Lower leg skin (tissue), 4 donors: Measurements from ENCODE around the gene CDC42SE2. TPM values are rescaled to one million over a fixed set of nuclear protein-coding genes. Genes with fewer than 3 reads are reported as not detected.

Experiments
- DNase-seq, 2 donors: peaks; one replicate each; pipeline ENCODE4 v3.0.0-alpha.2; 2019; ENCODE audit warnings: low spot score in 2 of 2
- H3K4me3 ChIP-seq: fragments of 200-600 bp; sonication (generic); 2 replicates; pipeline ENCODE4 v1.5.1; 2017; ENCODE audit warnings: mild to moderate bottlenecking, low read depth; ENCODE audit not compliant: poor library complexity, severe bottlenecking
- POLR2A ChIP-seq, 2 donors: fragments of 450-650 bp; IDR thresholded peaks; one replicate each; pipeline ENCODE4 v1.6.1; 2016 to 2017; ENCODE audit warnings: antibody characterized with exemption in 2 of 2, mild to moderate bottlenecking in 1 of 2, moderate library complexity in 1 of 2
- WGBS, 2 donors: methylation state at CpG; one replicate each; pipeline ENCODE4 v1.1.5; 2018; 5-methylcytosine and 5-hydroxymethylcytosine counted together
- intact Hi-C: fragments of 100-400 bp; cut with DNase I; formaldehyde crosslinking; loops from one replicate; pipeline ENCODE4 v1.15.0; 2023; ENCODE audit warnings: low total_unique reads
- total RNA-seq, 4 donors: library from RNA; depleted of rRNA; stranded (reverse); fragments of >200 nt; gene quantifications; one replicate each; pipeline ENCODE4 v1.1.0, GENCODE V29; 2016
- TF ChIP-seq, protein P1 (sequence below), 3 donors: fragments of 450-650 bp; IDR thresholded peaks; one replicate each; pipeline ENCODE4 v1.5.1; 2016; ENCODE audit warnings: antibody characterized with exemption in 3 of 3, mild to moderate bottlenecking in 3 of 3, moderate library complexity in 2 of 3

The CDC42SE2 gene
- total RNA-seq, 4 donors from 2014 or later, result 28.3 to 41.9 (median 34.2) TPM

DNA sequence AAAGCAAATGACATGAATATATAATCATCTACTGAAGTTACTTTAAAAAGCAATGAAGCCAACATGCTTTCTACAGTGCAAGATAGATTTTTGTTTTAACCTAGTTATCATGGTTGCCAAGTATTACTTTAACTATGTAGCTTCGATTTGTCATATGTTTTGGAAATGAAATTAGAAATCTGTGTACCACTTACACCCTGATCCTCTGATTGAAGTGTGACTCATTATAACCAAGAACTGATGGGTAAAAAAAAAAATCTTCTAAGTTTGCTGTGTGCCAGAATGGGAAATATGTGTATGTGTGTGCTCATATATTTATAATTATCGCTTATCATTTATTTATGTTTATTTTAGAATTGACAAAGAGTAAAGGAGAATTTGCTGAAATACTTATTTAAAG, 9.1 kb upstream of the CDC42SE2 start:
- H3K4me3 ChIP-seq, result no peak overlapping the region
- TF ChIP-seq POLR2A (IDR thresholded peaks at IDR 0.05), result no peak
- TF ChIP-seq, protein P1, sequence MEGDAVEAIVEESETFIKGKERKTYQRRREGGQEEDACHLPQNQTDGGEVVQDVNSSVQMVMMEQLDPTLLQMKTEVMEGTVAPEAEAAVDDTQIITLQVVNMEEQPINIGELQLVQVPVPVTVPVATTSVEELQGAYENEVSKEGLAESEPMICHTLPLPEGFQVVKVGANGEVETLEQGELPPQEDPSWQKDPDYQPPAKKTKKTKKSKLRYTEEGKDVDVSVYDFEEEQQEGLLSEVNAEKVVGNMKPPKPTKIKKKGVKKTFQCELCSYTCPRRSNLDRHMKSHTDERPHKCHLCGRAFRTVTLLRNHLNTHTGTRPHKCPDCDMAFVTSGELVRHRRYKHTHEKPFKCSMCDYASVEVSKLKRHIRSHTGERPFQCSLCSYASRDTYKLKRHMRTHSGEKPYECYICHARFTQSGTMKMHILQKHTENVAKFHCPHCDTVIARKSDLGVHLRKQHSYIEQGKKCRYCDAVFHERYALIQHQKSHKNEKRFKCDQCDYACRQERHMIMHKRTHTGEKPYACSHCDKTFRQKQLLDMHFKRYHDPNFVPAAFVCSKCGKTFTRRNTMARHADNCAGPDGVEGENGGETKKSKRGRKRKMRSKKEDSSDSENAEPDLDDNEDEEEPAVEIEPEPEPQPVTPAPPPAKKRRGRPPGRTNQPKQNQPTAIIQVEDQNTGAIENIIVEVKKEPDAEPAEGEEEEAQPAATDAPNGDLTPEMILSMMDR (IDR thresholded peaks at IDR 0.05), result no peak
- intact Hi-C loops, result no loop called here
- no peak for DNase-seq
- 65 to 76% methylated on average over 2 of the region's 2 CpGs for WGBS, 2 donors

DNA sequence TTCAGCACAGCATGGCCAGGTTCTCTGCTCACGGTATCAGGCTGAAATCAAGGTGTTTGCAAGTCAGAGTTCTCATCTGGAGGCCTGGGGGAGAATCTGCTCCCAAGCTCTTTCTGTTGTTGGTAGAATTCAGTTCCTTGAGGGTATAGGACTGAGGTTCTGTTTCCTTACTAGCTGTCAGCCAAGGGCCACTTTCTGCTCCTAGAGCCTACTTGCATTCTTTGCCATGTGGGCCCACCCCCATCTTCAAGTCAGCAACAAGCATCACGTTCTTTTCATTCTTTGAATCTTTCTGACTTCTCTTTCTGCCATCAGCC, 7.4 kb upstream of the CDC42SE2 start:
- DNase-seq, result no peak
- no peak overlapping the region for H3K4me3 ChIP-seq
- intact Hi-C loops, result no loop called here
- TF ChIP-seq, protein P1 (IDR thresholded peaks at IDR 0.05), result no peak
- TF ChIP-seq POLR2A (IDR thresholded peaks at IDR 0.05), result no peak
- 88 to 93% methylated on average over 2 of the region's 2 CpGs for WGBS, 2 donors

DNA sequence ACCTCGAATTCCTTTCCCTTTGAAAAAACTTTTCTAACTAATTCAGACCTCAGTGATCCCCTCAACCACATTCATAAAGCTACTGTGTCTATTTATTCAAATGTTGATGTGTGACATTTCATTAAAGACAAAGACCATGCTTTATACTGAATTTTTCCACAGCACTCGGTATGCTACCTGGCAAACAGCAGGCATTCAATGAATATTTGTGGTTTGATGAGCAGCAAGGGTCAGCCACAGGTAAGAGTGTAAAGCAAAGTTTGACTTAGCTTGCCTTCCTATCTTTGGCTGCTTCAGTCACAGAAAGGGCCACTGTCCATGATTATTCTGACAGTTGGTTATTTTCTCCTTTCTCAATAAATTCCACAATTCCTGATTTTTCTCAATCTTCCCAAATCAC, 5.1 kb upstream of the CDC42SE2 start:
- no peak for TF ChIP-seq POLR2A (IDR thresholded peaks at IDR 0.05)
- TF ChIP-seq, protein P1 (IDR thresholded peaks at IDR 0.05), result no peak

GRCh38 chr5:131259326-131259725, 4.5 kb upstream of the CDC42SE2 start:
- intact Hi-C loops, result no loop called here
- no peak overlapping the region for H3K4me3 ChIP-seq
- no peak for DNase-seq
- TF ChIP-seq, protein P1 (IDR thresholded peaks at IDR 0.05), result no peak
- no peak for TF ChIP-seq POLR2A (IDR thresholded peaks at IDR 0.05)

More for the DNA sequence above, 5.1 kb upstream of the CDC42SE2 start:
- WGBS, 2 donors, result 44 to 74% methylated on average over 2 of the region's 2 CpGs
- H3K4me3 ChIP-seq, result no peak overlapping the region
- no peak for DNase-seq
- intact Hi-C loops, result no loop called here

GRCh38 chr5:131260895-131261294, 3.0 kb upstream of the CDC42SE2 start:
- TF ChIP-seq, protein P1 (IDR thresholded peaks at IDR 0.05), result no peak
- TF ChIP-seq POLR2A (IDR thresholded peaks at IDR 0.05), result no peak
- 26 to 34% methylated on average over 1 of the region's 1 CpG for WGBS, 2 donors
- no peak for DNase-seq
- H3K4me3 ChIP-seq, result no peak overlapping the region
- intact Hi-C loops, result no loop called here

DNA sequence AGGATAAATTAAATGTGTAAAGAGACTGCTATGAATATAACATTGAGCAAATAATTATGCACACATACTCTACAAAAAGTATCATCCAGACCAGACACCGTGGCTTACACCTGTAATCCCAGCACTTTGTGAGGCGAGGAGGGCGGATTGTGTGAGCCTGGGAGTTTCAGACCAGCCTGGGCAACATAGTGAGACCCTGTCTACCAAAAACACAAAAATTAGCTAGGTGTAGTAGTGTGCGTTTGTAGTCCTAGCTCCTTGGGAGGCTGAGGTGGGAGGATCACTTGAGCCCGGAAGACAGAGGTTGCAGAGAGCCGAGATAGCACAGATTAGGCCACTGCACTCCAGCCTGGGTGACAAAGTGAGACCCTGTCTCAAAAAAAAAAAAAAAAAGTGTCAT, 2.4 kb upstream of the CDC42SE2 start:
- TF ChIP-seq, protein P1 (IDR thresholded peaks at IDR 0.05), result no peak
- no peak for TF ChIP-seq POLR2A (IDR thresholded peaks at IDR 0.05)
- no peak overlapping the region for H3K4me3 ChIP-seq
- 87 to 88% methylated on average over 6 of the region's 6 CpGs for WGBS, 2 donors
- intact Hi-C loops, result no loop called here
- DNase-seq, result no peak
